Small intestine (tissue), 7 donors: ENCODE data around the gene DOCK8. TPM values are rescaled to one million over a fixed set of nuclear protein-coding genes. Genes with fewer than 3 reads are reported as not detected.
A peak's percentile ranks its signal among the peaks of the same experiment; 100 is the strongest.

ENCODE experiments used
- DNase-seq, 2 donors: peaks; one replicate each; pipeline versions ENCODE4 v3.0.0 to v3.0.0-alpha.2; 2013
- FAIRE-seq: peaks from 2 replicates; lab custom pipeline; 2012; peaks lifted over from hg19 to GRCh38; lab: Jason Lieb, UNC
- H3K27ac ChIP-seq, 3 donors: one replicate each; pipeline ENCODE4 v1.5.1; 2013; ENCODE audit warnings: low read length in 2 of 3, mild to moderate bottlenecking in 2 of 3, control low read depth in 1 of 3, inconsistent platforms in 1 of 3, low read depth in 1 of 3, moderate library complexity in 1 of 3
- H3K27me3 ChIP-seq, 3 donors: one replicate each; pipeline ENCODE4 v1.6.1; 2013; ENCODE audit warnings: low read length in 3 of 3, inconsistent platforms in 1 of 3; ENCODE audit not compliant: control insufficient read depth in 3 of 3, insufficient read depth in 3 of 3
- H3K36me3 ChIP-seq, 3 donors: one replicate each; pipeline ENCODE4 v1.6.1; 2013; ENCODE audit warnings: low read length in 3 of 3, inconsistent platforms in 1 of 3, low read depth in 1 of 3, mild to moderate bottlenecking in 1 of 3, moderate library complexity in 1 of 3; ENCODE audit not compliant: control insufficient read depth in 3 of 3, insufficient read depth in 2 of 3
- H3K4me1 ChIP-seq, 3 donors: one replicate each; pipeline ENCODE4 v1.6.1; 2013; ENCODE audit warnings: low read length in 2 of 3, inconsistent platforms in 1 of 3, low read depth in 1 of 3, mild to moderate bottlenecking in 1 of 3, moderate library complexity in 1 of 3; ENCODE audit not compliant: control insufficient read depth in 3 of 3, insufficient read depth in 2 of 3
- H3K4me3 ChIP-seq, 3 donors: one replicate each; pipeline ENCODE4 v1.5.1; 2013; ENCODE audit warnings: low read length in 3 of 3, control low read depth in 1 of 3, inconsistent platforms in 1 of 3, low read depth in 1 of 3, mild to moderate bottlenecking in 1 of 3, moderate library complexity in 1 of 3
- H3K9me3 ChIP-seq, 2 donors: one replicate each; pipeline ENCODE4 v1.6.1; 2013; ENCODE audit warnings: low read depth in 1 of 2, low read length in 1 of 2; ENCODE audit not compliant: control insufficient read depth in 2 of 2, insufficient read depth in 1 of 2
- WGBS, 3 donors: extraction: QIAGEN DNeasy Blood & Tissue Kit; methylation state at CpG; one replicate each; pipeline ENCODE4 v1.1.7; 2013; 5-methylcytosine and 5-hydroxymethylcytosine counted together
- polyA plus RNA-seq, 4 donors: library from polyadenylated mRNA; stranded (reverse) in 3 of 4; unstranded in 1 of 4; fragments of 200-250 nt in 3 of 4; fragments of 120-200 nt in 1 of 4; gene quantifications; one replicate each; pipeline versions ENCODE4 v1.2.1 to v1.2.3, GENCODE V29; 2013
- donor health status: healthy with polysubstance abuse.
- donor health status: control.
- donor health status: control.
- donor health status: Bipolar disorder and iron deficiency.
- donor health status: healthy.

The DOCK8 gene
- polyA plus RNA-seq, 4 donors, result 2.2 to 20.8 (median 3.8) TPM

GRCh38 chr9:266228-266627 is 51.6 kb downstream of the DOCK8 start:
- DNase-seq, result no peak
- no peaks in the 10 kb centered on the region for H3K36me3 ChIP-seq
- H3K27ac ChIP-seq, result no peak overlapping the region
- FAIRE-seq, result no peak
- H3K9me3 ChIP-seq, result no peaks in the 10 kb centered on the region
- H3K4me1 ChIP-seq, result no peaks in the 10 kb centered on the region
- H3K4me3 ChIP-seq, result no peak overlapping the region
- H3K27me3 ChIP-seq, result no peaks in the 10 kb centered on the region
- WGBS, 3 donors, result 60 to 81% (median 68%) methylated on average over 2 of the region's 2 CpGs

- Histone ChIP-seq H3K27ac (no peak overlapping the region), H3K9me3 (no peaks in the 10 kb centered on the region), H3K36me3 (no peaks in the 10 kb centered on the region), H3K4me3 (no peak overlapping the region), H3K4me1 (no peaks in the 10 kb centered on the region), H3K27me3 (no peaks in the 10 kb centered on the region)
- WGBS, 3 donors, result 64 to 79% (median 76%) methylated on average over 1 of the region's 1 CpG
- DNase-seq (no peak), FAIRE-seq (no peak)
These were observed 54.0 kb downstream of the DOCK8 start for GRCh38 chr9:268616-269015.

GRCh38 chr9:269081-269711 is 54.5 kb downstream of the DOCK8 start:
- H3K4me1 ChIP-seq, result no peaks in the 10 kb centered on the region
- DNase-seq (no peak), FAIRE-seq (no peak)
- H3K4me3 ChIP-seq, result no peak overlapping the region
- 79 to 87% (median 87%) methylated on average over 6 of the region's 6 CpGs for WGBS, 3 donors
- no peaks in the 10 kb centered on the region for H3K27me3 ChIP-seq
- no peak overlapping the region for H3K27ac ChIP-seq
- no peaks in the 10 kb centered on the region for H3K9me3 ChIP-seq
- no peaks in the 10 kb centered on the region for H3K36me3 ChIP-seq

GRCh38 chr9:270657-271237 is 56.1 kb downstream of the DOCK8 start:
- no peaks in the 10 kb centered on the region for H3K9me3 ChIP-seq
- peak overlapping the region in 1 of 3 donors; percentile 7 for H3K27ac ChIP-seq
- no peaks in the 10 kb centered on the region for H3K36me3 ChIP-seq
- H3K4me3 ChIP-seq, result no peak overlapping the region
- no peaks in the 10 kb centered on the region for H3K4me1 ChIP-seq
- 75 to 78% (median 76%) methylated on average over 2 of the region's 2 CpGs for WGBS, 3 donors
- no peaks in the 10 kb centered on the region for H3K27me3 ChIP-seq
- FAIRE-seq (no peak), DNase-seq (no peak)

- Histone ChIP-seq H3K36me3 (no peaks in the 10 kb centered on the region), H3K4me1 (no peaks in the 10 kb centered on the region), H3K27ac (peak overlapping the region in 2 of 3 donors; percentile 25 to 64), H3K9me3 (no peaks in the 10 kb centered on the region), H3K27me3 (no peaks in the 10 kb centered on the region), H3K4me3 (peak overlapping the region in 1 of 3 donors; percentile 27)
- 56 to 70% (median 69%) methylated on average over 17 of the region's 17 CpGs for WGBS, 3 donors
- FAIRE-seq, result no peak
- peak in 1 of 2 donors; percentile 62 for DNase-seq
These were observed 57.9 kb downstream of the DOCK8 start for GRCh38 chr9:272251-273213.

GRCh38 chr9:274406-274805 is 59.7 kb downstream of the DOCK8 start:
- no peak overlapping the region for H3K4me3 ChIP-seq
- WGBS, 3 donors, result 65 to 85% (median 76%) methylated on average over 6 of the region's 6 CpGs
- no peaks in the 10 kb centered on the region for H3K9me3 ChIP-seq
- no peaks in the 10 kb centered on the region for H3K27me3 ChIP-seq
- no peaks in the 10 kb centered on the region for H3K36me3 ChIP-seq
- FAIRE-seq (no peak), DNase-seq (no peak)
- H3K27ac ChIP-seq, result no peak overlapping the region
- H3K4me1 ChIP-seq, result peaks cover 0 to 1% (median 0%) of the 10 kb centered on the region in 3 donors

- no peak overlapping the region for H3K4me3 ChIP-seq
- DNase-seq, result peak in 1 of 2 donors; percentile 31
- H3K27me3 ChIP-seq, result no peaks in the 10 kb centered on the region
- peaks cover 0 to 4% (median 0%) of the 10 kb centered on the region in 3 donors for H3K4me1 ChIP-seq
- H3K36me3 ChIP-seq, result no peaks in the 10 kb centered on the region
- no peaks in the 10 kb centered on the region for H3K9me3 ChIP-seq
- FAIRE-seq, result no peak
- peak overlapping the region in 2 of 3 donors; percentile 58 to 84 for H3K27ac ChIP-seq
- WGBS, 3 donors, result 40 to 48% (median 47%) methylated on average over 3 of the region's 3 CpGs
These were observed 63.1 kb downstream of the DOCK8 start for GRCh38 chr9:277601-278295.

- WGBS, 3 donors, result 63 to 76% (median 68%) methylated on average over 8 of the region's 8 CpGs
- DNase-seq (peak in 1 of 2 donors; percentile 45), FAIRE-seq (no peak)
- H3K9me3 ChIP-seq, result no peaks in the 10 kb centered on the region
- no peaks in the 10 kb centered on the region for H3K36me3 ChIP-seq
- H3K27ac ChIP-seq, result peak overlapping the region in 1 of 3 donors; percentile 84
- no peak overlapping the region for H3K4me3 ChIP-seq
- no peaks in the 10 kb centered on the region for H3K27me3 ChIP-seq
- peaks cover 0 to 4% (median 0%) of the 10 kb centered on the region in 3 donors for H3K4me1 ChIP-seq
These were observed 64.0 kb downstream of the DOCK8 start for GRCh38 chr9:278651-279050.
